Ishikawa (cell line): ENCODE results near the gene PKM.

Source experiments
- CEBPB ChIP-seq: IDR thresholded peaks from 2 replicates; pipeline ENCODE4 v1.6.1; 2012
- CREB1 ChIP-seq: IDR thresholded peaks from 2 replicates; pipeline ENCODE4 v1.6.1; 2012; ENCODE audit warnings: low read depth
- EGR1 ChIP-seq: IDR thresholded peaks from 2 replicates; pipeline ENCODE4 v1.6.1; 2012
- EP300 ChIP-seq: IDR thresholded peaks from 2 replicates; pipeline ENCODE4 v1.6.1; 2012; ENCODE audit warnings: borderline replicate concordance
- FOXM1 ChIP-seq: IDR thresholded peaks from 2 replicates; pipeline ENCODE4 v1.6.1; 2012; ENCODE audit warnings: low read depth, borderline replicate concordance
- MAX ChIP-seq: IDR thresholded peaks from 2 replicates; pipeline ENCODE4 v1.6.1; 2012
- NFIC ChIP-seq: IDR thresholded peaks from 2 replicates; pipeline ENCODE4 v1.6.1; 2012
- RAD21 ChIP-seq: IDR thresholded peaks from 2 replicates; pipeline ENCODE4 v1.6.1; 2012; ENCODE audit warnings: low read depth
- REST ChIP-seq: IDR thresholded peaks from 2 replicates; pipeline ENCODE4 v1.6.1; 2012; ENCODE audit warnings: low read depth, mild to moderate bottlenecking
- TAF1 ChIP-seq: IDR thresholded peaks from 2 replicates; pipeline ENCODE4 v1.6.1; 2012; ENCODE audit warnings: low read depth, mild to moderate bottlenecking
- TCF12 ChIP-seq: IDR thresholded peaks from 2 replicates; pipeline ENCODE4 v1.6.1; 2012; ENCODE audit warnings: low read depth
- TEAD4 ChIP-seq: IDR thresholded peaks from 2 replicates; pipeline ENCODE4 v1.6.1; 2012
- YY1 ChIP-seq: IDR thresholded peaks from 2 replicates; pipeline ENCODE4 v1.6.1; 2012; ENCODE audit warnings: low read depth
- ZBTB7A ChIP-seq: IDR thresholded peaks from 2 replicates; pipeline ENCODE4 v1.6.1; 2012; ENCODE audit warnings: low read depth
- TF ChIP-seq, protein P1 (sequence below): IDR thresholded peaks from 2 replicates; pipeline ENCODE4 v1.6.1; 2012

Gene PKM

DNA sequence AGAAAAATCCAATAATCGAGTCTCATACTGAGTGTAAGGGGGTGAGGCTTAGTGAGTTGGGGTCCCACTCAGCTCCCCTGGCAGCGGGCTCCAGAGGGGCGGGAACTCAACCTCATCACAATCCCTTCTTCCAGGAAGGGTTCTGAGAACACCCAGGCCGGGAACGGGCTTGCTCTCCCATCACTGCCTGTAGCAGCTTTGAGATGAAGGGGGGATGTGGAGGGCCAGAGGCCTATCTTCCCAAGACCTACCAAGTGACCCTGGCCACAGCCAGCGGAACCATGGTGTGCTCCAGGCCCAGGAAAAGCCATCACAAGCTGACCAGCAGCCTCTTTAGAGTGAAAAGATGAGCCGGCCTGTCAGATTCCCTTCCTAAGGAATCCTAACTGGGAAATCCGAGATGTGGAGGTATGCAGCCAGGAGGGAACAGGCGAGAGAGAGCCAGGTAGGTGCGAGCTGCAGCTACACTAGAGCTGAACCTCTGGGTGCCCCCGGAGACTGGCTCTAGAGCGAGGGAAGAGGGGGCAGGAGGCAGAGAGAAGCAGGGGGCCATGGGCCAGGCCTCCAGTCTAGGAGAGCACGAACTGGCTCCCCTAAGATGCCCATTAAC is 51.9 kb downstream of the PKM start:
- TF ChIP-seq RAD21 (no peak), MAX (no peak), YY1 (no peak), TAF1 (no peak), TEAD4 (no peak), CREB1 (no peak), EP300 (no peak), NFIC (no peak)
- TF ChIP-seq, protein P1, sequence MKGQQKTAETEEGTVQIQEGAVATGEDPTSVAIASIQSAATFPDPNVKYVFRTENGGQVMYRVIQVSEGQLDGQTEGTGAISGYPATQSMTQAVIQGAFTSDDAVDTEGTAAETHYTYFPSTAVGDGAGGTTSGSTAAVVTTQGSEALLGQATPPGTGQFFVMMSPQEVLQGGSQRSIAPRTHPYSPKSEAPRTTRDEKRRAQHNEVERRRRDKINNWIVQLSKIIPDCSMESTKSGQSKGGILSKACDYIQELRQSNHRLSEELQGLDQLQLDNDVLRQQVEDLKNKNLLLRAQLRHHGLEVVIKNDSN: no peak

GRCh38 chr15:72176743-72177142 is 54.2 kb downstream of the PKM start:
- TF ChIP-seq EP300: no peak

GRCh38 chr15:72176159-72176558 is 54.8 kb downstream of the PKM start:
- TF ChIP-seq TAF1 (no peak), MAX (no peak), TCF12 (no peak), REST (no peak), EP300 (no peak), TEAD4 (no peak), FOXM1 (no peak), NFIC (no peak), YY1 (no peak), ZBTB7A (no peak), CEBPB (no peak), RAD21 (no peak), EGR1 (no peak), CREB1 (no peak)
- TF ChIP-seq, protein P1: no peak

- TF ChIP-seq ZBTB7A: no peak
- TF ChIP-seq RAD21: no peak
- no peak for TF ChIP-seq YY1
- TF ChIP-seq EP300: no peak
- TF ChIP-seq, protein P1: no peak
- no peak for TF ChIP-seq TCF12
- TF ChIP-seq TEAD4: no peak
- no peak for TF ChIP-seq NFIC
- no peak for TF ChIP-seq TAF1
- no peak for TF ChIP-seq CREB1
- TF ChIP-seq MAX: no peak
- no peak for TF ChIP-seq CEBPB
- no peak for TF ChIP-seq EGR1
- TF ChIP-seq FOXM1: no peak
- no peak for TF ChIP-seq REST
These were observed 55.6 kb downstream of the PKM start for GRCh38 chr15:72175186-72176044.

DNA sequence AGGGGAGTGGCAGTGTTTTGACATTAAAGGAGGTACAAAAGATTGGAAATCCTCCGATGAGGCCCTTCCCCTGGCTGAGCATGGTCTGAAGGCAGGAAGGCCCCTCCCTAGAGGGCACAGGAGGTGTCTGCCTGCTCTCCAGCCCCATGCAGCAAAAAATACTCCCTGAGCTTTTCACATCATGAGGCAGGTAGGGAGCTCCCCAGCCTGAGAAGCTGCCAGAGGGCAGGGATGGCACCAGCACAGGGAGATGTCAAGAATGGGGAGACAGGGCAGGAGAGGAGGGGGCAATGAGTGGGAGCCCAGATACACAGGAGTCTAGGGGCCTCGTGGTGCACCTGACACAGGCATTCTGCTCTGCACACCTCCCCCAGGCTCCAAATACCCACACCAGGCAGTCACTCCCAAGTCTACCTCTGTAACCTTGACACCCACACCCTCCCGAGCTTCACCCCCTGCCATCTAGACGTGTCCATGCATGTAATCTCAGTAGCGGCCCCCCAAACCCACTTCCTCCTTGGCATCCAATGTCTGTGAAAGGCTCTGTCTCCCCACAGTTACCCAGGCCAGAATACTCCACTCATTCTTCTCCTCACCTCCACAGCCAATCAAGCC is 56.3 kb downstream of the PKM start:
- TF ChIP-seq CEBPB: no peak
- no peak for TF ChIP-seq CREB1
- TF ChIP-seq YY1: no peak
- no peak for TF ChIP-seq ZBTB7A
- no peak for TF ChIP-seq FOXM1
- TF ChIP-seq, protein P1: no peak
- TF ChIP-seq RAD21: no peak
- TF ChIP-seq EP300: no peak
- TF ChIP-seq NFIC: no peak
- TF ChIP-seq TCF12: no peak
- TF ChIP-seq EGR1: no peak
- no peak for TF ChIP-seq TEAD4
- TF ChIP-seq MAX: no peak
- no peak for TF ChIP-seq REST
- TF ChIP-seq TAF1: no peak
